Trophoblast cell (in vitro differentiated cells and primary cell): ENCODE data around the gene DUT.

Source experiments
- DNase-seq, 2 donors: peaks; one replicate each; pipeline ENCODE4 v3.0.0-alpha.2; 2016
- H2AFZ ChIP-seq: 2 replicates; pipeline ENCODE4 v1.6.1; 2013; ENCODE audit warnings: low read length, moderate library complexity, mild to moderate bottlenecking; ENCODE audit not compliant: insufficient read depth, poor library complexity
- H2AK5ac ChIP-seq: 2 replicates; pipeline ENCODE4 v1.6.1; 2013; ENCODE audit warnings: mild to moderate bottlenecking, low read length
- H2BK120ac ChIP-seq: 2 replicates; pipeline ENCODE4 v1.6.1; 2013; ENCODE audit warnings: low read length, mild to moderate bottlenecking, moderate library complexity; ENCODE audit not compliant: insufficient read depth, poor library complexity
- H2BK12ac ChIP-seq: 2 replicates; pipeline ENCODE4 v1.6.1; 2013; ENCODE audit warnings: mild to moderate bottlenecking, low read length, moderate library complexity
- H2BK5ac ChIP-seq: 2 replicates; pipeline ENCODE4 v1.6.1; 2013; ENCODE audit warnings: low read length, low read depth, moderate library complexity, mild to moderate bottlenecking; ENCODE audit not compliant: poor library complexity
- H3K14ac ChIP-seq: 2 replicates; pipeline ENCODE4 v1.6.1; 2013; ENCODE audit warnings: mild to moderate bottlenecking, low read length
- H3K18ac ChIP-seq: 2 replicates; pipeline ENCODE4 v1.6.1; 2013; ENCODE audit warnings: mild to moderate bottlenecking, low read length
- H3K23ac ChIP-seq: 2 replicates; pipeline ENCODE4 v1.6.1; 2013; ENCODE audit warnings: low read length
- H3K27ac ChIP-seq: 2 replicates; pipeline ENCODE4 v1.5.1; 2013; ENCODE audit warnings: low read depth, mild to moderate bottlenecking, inconsistent platforms, low read length, moderate library complexity
- H3K27me3 ChIP-seq: 2 replicates; pipeline ENCODE4 v1.6.1; 2013; ENCODE audit warnings: inconsistent platforms, mild to moderate bottlenecking, low read length, moderate library complexity; ENCODE audit not compliant: insufficient read depth
- H3K36me3 ChIP-seq, 2 experiments: 1 replicate in 1 of 2; 2 replicates in 1 of 2; pipeline ENCODE4 v1.6.1; 2013; ENCODE audit warnings: low read length in 2 of 2, mild to moderate bottlenecking in 2 of 2, moderate library complexity in 1 of 2; ENCODE audit not compliant: insufficient read depth in 2 of 2, control insufficient read depth in 1 of 2
- H3K4ac ChIP-seq: 2 replicates; pipeline ENCODE4 v1.6.1; 2013; ENCODE audit warnings: low read depth, mild to moderate bottlenecking, low read length, moderate library complexity
- H3K4me1 ChIP-seq, 2 experiments: 1 replicate in 1 of 2; 2 replicates in 1 of 2; pipeline ENCODE4 v1.6.1; 2013; ENCODE audit warnings: low read length in 2 of 2, mild to moderate bottlenecking in 2 of 2, moderate library complexity in 1 of 2; ENCODE audit not compliant: insufficient read depth in 2 of 2, control insufficient read depth in 1 of 2
- H3K4me2 ChIP-seq: 2 replicates; pipeline ENCODE4 v1.6.1; 2013; ENCODE audit warnings: inconsistent platforms, mild to moderate bottlenecking, low read length, moderate library complexity
- H3K4me3 ChIP-seq: 2 replicates; pipeline ENCODE4 v1.5.1; 2013; ENCODE audit warnings: mild to moderate bottlenecking, low read depth, low read length, inconsistent platforms
- H3K79me1 ChIP-seq: one replicate; pipeline ENCODE4 v1.6.1; 2013; ENCODE audit warnings: low read length
- H3K79me2 ChIP-seq: 2 replicates; pipeline ENCODE4 v1.6.1; 2013; ENCODE audit warnings: low read length, mild to moderate bottlenecking; ENCODE audit not compliant: control insufficient read depth, insufficient read depth, poor library complexity
- H3K9ac ChIP-seq: 2 replicates; pipeline ENCODE4 v1.6.1; 2013; ENCODE audit warnings: mild to moderate bottlenecking, low read length
- H3K9me3 ChIP-seq: 2 replicates; pipeline ENCODE4 v1.6.1; 2013; ENCODE audit warnings: low read depth, mild to moderate bottlenecking, control low read depth, inconsistent platforms, low read length; ENCODE audit not compliant: insufficient read depth
- H4K12ac ChIP-seq: 2 replicates; pipeline ENCODE4 v1.6.1; 2013; ENCODE audit warnings: low read depth, mild to moderate bottlenecking, low read length, moderate library complexity
- H4K8ac ChIP-seq: 2 replicates; pipeline ENCODE4 v1.6.1; 2013; ENCODE audit warnings: low read depth, mild to moderate bottlenecking, low read length, moderate library complexity
- H4K91ac ChIP-seq: one replicate; pipeline ENCODE4 v1.6.1; 2013; ENCODE audit warnings: low read depth, mild to moderate bottlenecking, low read length, moderate library complexity
- WGBS: extraction: QIAGEN DNeasy Blood & Tissue Kit; methylation state at CpG from one replicate; pipeline ENCODE4 v1.1.7; 2013; ENCODE audit warnings: missing lambda C conversion rate; ENCODE audit not compliant: insufficient read length, insufficient coverage; ENCODE audit errors: extremely low coverage; 5-methylcytosine and 5-hydroxymethylcytosine counted together

Gene DUT

DNA sequence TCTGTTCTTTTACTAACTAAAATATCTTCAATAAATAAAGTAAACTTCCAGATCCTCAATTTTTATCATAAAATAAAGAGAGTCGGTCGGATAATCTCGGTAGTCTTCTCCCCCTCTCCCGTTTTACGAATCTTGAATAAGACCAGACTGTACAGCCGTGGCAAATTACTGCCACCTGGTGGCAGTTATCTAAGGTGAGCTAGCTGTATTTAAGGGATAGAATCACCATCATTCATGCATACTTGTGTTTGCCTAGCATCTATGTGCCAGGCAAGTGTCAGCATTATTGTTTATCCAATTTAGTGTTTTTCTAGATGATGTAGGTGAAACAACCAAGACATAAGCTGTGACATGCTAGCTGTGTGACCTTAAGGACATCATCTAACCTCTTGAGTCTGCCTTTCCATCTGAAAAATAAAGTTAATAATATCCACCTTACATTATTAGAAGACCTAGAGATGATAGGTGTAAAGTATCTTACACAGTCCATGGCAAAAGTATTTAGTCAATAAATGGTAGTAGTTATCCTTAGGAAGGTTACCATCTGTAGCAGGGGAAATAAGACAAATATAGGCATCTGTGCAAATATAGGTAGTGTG, 21.3 kb downstream of the DUT start:
- Histone ChIP-seq H4K12ac (no peak overlapping the region), H3K27ac (no peak overlapping the region), H3K9me3 (no peaks in the 10 kb centered on the region), H3K79me2 (no peaks in the 10 kb centered on the region), H3K27me3 (no peaks in the 10 kb centered on the region), H2AK5ac (no peak overlapping the region), H2BK12ac (no peak overlapping the region), H2BK5ac (no peak overlapping the region), H4K91ac (no peak overlapping the region), H3K36me3 (no peaks in the 10 kb centered on the region), H3K4me3 (no peak overlapping the region), H3K18ac (no peak overlapping the region), H4K8ac (no peak overlapping the region), H3K4ac (no peak overlapping the region), H3K9ac (no peak overlapping the region), H3K4me1 (no peaks in the 10 kb centered on the region), H3K79me1 (no peaks in the 10 kb centered on the region), H2AFZ (no peak overlapping the region), H3K14ac (no peak overlapping the region), H3K23ac (no peak overlapping the region), H3K4me2 (no peak overlapping the region), H2BK120ac (no peak overlapping the region)
- no CpG with 5 or more reads among the region's 6 CpGs for WGBS
- peak; percentile 72 to 90 for DNase-seq

DNA sequence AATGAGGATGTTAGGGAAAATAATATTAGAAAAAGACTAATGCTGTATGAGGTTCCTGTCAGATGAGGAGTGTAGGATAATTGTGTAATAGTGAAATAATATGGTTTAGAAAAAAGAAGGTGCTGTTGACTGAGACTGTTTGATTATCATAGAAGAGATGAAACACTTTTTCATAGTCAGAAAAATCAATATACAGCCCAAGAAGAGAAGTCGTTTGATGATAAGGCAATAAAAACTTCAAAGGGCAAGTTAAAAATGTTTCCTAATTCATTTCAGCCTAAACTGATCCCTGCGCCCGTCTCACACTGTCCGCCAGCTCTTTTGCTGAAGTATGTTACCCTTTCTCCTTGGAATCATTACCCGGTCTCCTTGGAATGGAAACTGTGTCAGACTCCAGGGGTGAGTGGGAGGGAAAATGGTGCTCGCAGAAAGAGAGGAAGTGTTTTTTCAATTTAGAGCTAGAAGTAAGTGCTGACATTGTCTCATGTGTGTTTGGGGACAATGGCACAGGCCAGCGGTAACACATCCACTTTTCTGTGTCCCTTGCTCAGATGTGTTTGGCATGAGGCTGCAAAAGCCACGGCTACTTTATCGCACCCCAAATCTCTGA, 23.6 kb downstream of the DUT start:
- no peak overlapping the region for H4K91ac ChIP-seq
- H2AK5ac ChIP-seq: no peak overlapping the region
- H3K79me2 ChIP-seq: no peaks in the 10 kb centered on the region
- H3K9me3 ChIP-seq: no peaks in the 10 kb centered on the region
- no peak overlapping the region for H3K4me3 ChIP-seq
- DNase-seq: peak in 1 of 2 donors; percentile 10
- no peaks in the 10 kb centered on the region for H3K4me1 ChIP-seq
- H3K27ac ChIP-seq: no peak overlapping the region
- H3K79me1 ChIP-seq: no peaks in the 10 kb centered on the region
- H4K8ac ChIP-seq: no peak overlapping the region
- no peak overlapping the region for H2BK12ac ChIP-seq
- no peak overlapping the region for H3K23ac ChIP-seq
- H3K18ac ChIP-seq: no peak overlapping the region
- H4K12ac ChIP-seq: no peak overlapping the region
- no CpG with 5 or more reads among the region's 9 CpGs for whole genome bisulfite sequencing
- H3K4me2 ChIP-seq: no peak overlapping the region
- no peak overlapping the region for H2AFZ ChIP-seq
- H2BK120ac ChIP-seq: no peak overlapping the region
- no peaks in the 10 kb centered on the region for H3K27me3 ChIP-seq
- H3K4ac ChIP-seq: no peak overlapping the region
- H3K9ac ChIP-seq: no peak overlapping the region
- H3K36me3 ChIP-seq: no peaks in the 10 kb centered on the region
- no peak overlapping the region for H3K14ac ChIP-seq
- H2BK5ac ChIP-seq: no peak overlapping the region

DNA sequence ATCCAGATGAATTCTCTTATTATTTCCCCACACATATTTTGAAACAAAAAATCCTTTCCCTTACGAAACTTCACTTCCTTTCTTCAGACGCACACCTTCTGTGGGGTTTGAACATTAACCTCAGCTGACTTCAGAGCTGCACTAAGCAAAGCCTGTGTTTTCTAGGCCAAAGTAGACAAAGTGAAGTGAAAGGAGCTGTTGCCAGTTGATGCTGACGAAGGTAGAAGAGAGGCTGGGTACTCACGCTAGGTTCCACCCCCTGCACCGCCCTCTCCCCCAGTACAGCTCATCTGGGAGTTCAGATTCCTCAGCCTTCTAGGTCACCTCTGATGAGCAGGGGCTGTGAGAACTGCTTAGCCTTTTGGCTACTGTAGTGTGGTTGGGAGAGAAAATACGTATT, 24.1 kb downstream of the DUT start:
- H3K14ac ChIP-seq: no peak overlapping the region
- H3K4me3 ChIP-seq: no peak overlapping the region
- no peak overlapping the region for H4K91ac ChIP-seq
- H3K9ac ChIP-seq: no peak overlapping the region
- H3K4me2 ChIP-seq: no peak overlapping the region
- H3K79me2 ChIP-seq: no peaks in the 10 kb centered on the region
- no peaks in the 10 kb centered on the region for H3K9me3 ChIP-seq
- WGBS: 100% methylated on average over 2 of the region's 6 CpGs
- H2AK5ac ChIP-seq: no peak overlapping the region
- H2AFZ ChIP-seq: no peak overlapping the region
- no peak overlapping the region for H2BK120ac ChIP-seq
- H4K8ac ChIP-seq: no peak overlapping the region
- DNase-seq: peak in 1 of 2 donors; percentile 64
- H3K18ac ChIP-seq: no peak overlapping the region
- H3K23ac ChIP-seq: no peak overlapping the region
- H3K4ac ChIP-seq: no peak overlapping the region
- no peak overlapping the region for H4K12ac ChIP-seq
- no peak overlapping the region for H3K27ac ChIP-seq
- no peaks in the 10 kb centered on the region for H3K27me3 ChIP-seq
- H3K36me3 ChIP-seq: no peaks in the 10 kb centered on the region
- no peaks in the 10 kb centered on the region for H3K4me1 ChIP-seq
- no peak overlapping the region for H2BK12ac ChIP-seq
- no peak overlapping the region for H2BK5ac ChIP-seq
- no peaks in the 10 kb centered on the region for H3K79me1 ChIP-seq

DNA sequence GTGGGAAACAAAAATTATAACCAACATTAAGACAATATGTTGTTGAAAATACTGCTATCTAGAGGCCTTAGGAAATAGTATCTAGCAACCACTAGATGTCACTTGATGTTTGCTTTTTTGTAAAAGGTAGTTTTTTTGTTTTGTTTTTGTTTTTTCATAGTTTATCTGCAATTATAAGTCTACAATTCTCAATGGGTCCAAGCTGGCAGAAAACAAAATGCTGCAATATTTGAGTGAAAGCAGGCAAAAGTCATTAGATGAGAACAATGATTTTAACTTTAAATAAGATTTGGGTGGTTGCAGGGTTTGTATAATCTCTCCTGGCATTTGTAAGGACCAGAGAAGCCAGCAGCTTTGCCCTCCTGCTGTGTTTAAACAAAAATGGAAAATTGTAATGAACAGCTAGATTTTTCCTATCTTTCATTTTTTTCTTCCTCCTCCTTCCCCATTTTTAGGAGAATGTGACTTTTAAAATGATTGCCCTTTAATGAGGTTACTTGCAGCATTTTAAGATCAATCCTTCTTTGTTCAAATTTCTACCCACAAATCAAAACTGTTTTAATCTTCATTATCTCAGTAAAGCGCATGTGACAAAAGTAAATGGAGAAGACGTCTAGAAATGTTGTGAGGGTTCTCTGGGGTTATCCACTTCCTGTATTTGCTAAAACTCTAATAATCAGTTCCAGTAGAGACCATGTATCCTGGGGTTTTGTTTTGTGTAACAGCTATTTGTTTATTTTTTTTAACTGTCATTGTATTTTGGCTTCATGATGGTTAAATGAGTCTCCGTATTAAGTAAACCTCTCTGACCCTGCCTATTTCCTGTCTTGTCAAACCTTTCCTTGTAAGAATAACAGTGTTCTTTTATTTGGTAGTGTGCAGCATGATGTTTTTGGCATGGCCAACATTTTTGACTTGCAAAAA, 27.3 kb downstream of the DUT start:
- DNase-seq: peak in 1 of 2 donors; percentile 32
- H3K4me3 ChIP-seq: no peak overlapping the region
- no peak overlapping the region for H2BK120ac ChIP-seq
- H3K9me3 ChIP-seq: no peaks in the 10 kb centered on the region
- no peaks in the 10 kb centered on the region for H3K36me3 ChIP-seq
- H4K12ac ChIP-seq: no peak overlapping the region
- no peaks in the 10 kb centered on the region for H3K4me1 ChIP-seq
- no peak overlapping the region for H3K9ac ChIP-seq
- H3K27me3 ChIP-seq: no peaks in the 10 kb centered on the region
- no peak overlapping the region for H3K18ac ChIP-seq
- no peak overlapping the region for H3K14ac ChIP-seq
- H2BK12ac ChIP-seq: no peak overlapping the region
- no peak overlapping the region for H2BK5ac ChIP-seq
- no peak overlapping the region for H4K8ac ChIP-seq
- H4K91ac ChIP-seq: no peak overlapping the region
- H3K79me1 ChIP-seq: no peaks in the 10 kb centered on the region
- no peak overlapping the region for H2AFZ ChIP-seq
- H2AK5ac ChIP-seq: no peak overlapping the region
- no peaks in the 10 kb centered on the region for H3K79me2 ChIP-seq
- no peak overlapping the region for H3K23ac ChIP-seq
- no CpG with 5 or more reads among the region's 3 CpGs for WGBS
- no peak overlapping the region for H3K4ac ChIP-seq
- H3K27ac ChIP-seq: no peak overlapping the region
- no peak overlapping the region for H3K4me2 ChIP-seq
